NCI-H1436 treated with DMSO at 0.1 percent for 48 hours (cell line): ENCODE data around the gene GLB1L2.
"Not testable (repeated sequence)": the region's sequence is repeated elsewhere in the genome, so short reads cannot be mapped to it uniquely, and the experiment has no call there.

Experiments used
- DNase-seq: peaks from one replicate; lab custom pipeline; 2025; lab: John Stamatoyannopoulos, UW

The GLB1L2 gene, protein sequence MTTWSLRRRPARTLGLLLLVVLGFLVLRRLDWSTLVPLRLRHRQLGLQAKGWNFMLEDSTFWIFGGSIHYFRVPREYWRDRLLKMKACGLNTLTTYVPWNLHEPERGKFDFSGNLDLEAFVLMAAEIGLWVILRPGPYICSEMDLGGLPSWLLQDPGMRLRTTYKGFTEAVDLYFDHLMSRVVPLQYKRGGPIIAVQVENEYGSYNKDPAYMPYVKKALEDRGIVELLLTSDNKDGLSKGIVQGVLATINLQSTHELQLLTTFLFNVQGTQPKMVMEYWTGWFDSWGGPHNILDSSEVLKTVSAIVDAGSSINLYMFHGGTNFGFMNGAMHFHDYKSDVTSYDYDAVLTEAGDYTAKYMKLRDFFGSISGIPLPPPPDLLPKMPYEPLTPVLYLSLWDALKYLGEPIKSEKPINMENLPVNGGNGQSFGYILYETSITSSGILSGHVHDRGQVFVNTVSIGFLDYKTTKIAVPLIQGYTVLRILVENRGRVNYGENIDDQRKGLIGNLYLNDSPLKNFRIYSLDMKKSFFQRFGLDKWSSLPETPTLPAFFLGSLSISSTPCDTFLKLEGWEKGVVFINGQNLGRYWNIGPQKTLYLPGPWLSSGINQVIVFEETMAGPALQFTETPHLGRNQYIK

GRCh38 chr11:134331354-134332188 is at the start of gene GLB1L2:
GLB1L2 (plus strand) TSS chr11:134331988; CDS start chr11:134332062, 74 bp downstream.
- no peak for DNase-seq

DNA sequence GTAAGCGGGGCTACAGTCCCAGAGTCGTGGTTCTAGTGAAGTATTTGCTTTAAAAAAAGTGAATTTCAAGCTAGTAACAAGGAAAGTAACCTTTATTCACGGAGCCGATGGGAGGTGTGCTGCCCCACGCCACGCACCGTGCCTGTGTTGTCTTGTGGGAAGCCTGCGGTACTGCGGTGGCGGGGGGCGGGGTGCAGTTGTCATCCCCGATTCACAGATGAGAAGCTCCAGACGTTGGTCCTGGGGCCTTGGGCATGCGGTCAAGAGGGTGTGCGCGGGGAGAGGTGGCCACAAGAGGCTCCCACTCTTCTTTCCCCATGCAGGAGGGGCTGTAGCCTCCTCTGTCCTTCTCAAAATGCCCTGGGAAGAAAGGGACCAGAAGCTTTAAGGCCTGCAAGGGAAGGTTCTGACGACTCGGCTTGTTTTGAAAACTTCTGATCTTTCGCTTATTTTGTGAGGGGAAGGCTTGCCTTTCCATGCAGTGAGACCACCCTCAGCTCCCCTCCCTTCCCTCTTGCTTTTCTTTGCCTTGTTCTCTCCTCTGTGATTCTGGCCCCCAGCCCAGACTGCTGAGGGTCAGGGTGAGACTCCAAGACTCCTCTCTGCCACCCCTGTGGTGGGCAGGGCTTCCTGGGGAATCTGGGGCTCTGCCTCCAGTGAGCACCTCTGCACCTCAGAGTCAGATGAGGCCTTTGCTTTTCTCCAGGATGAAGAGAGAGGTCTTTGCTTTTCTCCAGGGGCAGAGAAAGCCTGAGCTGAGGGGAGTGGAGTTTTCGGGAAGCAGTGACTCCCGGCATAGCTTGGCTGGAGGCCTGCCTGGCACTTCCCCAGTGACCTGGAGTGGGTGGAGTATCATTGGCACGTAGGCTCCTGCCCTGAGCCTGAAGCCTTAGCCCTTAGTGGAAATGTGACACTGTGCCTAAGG is 49.4 kb upstream of the GLB1L2 start:
- DNase-seq: no peak

GRCh38 chr11:134283461-134284230 is 48.1 kb upstream of the GLB1L2 start:
- DNase-seq: no peak

DNA sequence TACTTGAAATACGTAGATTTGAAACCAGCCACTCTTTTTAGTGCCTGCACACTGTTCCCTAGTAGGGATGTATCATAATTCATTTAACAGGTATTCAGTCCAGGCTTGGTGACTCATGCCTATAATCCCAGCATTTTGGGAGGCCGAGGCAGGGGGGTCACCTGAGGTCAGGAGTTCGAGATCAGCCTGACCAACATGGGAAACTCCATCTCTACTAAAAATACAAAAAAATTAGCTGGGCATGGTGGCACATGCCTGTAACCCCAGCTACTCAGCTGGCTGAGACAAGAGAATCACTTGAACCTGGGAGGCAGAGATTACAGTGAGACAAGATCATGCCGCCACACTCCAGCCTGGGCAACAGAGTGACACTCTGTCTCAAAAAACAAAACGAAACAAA is 47.4 kb upstream of the GLB1L2 start:
- not testable (repeated sequence) for DNase-seq

- DNase-seq: no peak
These were observed 44.2 kb upstream of the GLB1L2 start for GRCh38 chr11:134287561-134287960.

GRCh38 chr11:134288486-134288885 is 43.3 kb upstream of the GLB1L2 start:
- DNase-seq: no peak

DNA sequence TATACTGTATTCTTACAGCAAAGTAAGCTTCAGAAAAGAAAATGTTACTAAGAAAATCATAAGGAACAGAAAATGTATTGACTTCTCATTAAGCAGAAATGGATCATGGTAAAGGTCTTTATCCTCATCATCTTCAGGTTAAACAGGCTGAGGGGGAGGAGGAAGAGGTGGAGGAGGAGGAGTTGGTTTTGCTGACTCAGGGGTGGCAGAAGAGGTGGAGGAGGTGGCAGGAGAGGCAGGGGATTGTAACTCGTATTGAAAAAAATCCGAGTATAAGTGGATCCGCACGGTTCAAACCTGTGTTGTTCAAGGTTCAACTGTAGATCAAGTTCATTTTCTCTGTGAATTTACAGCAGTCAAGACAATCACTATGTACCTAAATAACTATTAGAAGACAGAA is 42.6 kb upstream of the GLB1L2 start:
- no peak for DNase-seq

GRCh38 chr11:134289789-134290188 is 42.0 kb upstream of the GLB1L2 start:
- DNase-seq: no peak

DNA sequence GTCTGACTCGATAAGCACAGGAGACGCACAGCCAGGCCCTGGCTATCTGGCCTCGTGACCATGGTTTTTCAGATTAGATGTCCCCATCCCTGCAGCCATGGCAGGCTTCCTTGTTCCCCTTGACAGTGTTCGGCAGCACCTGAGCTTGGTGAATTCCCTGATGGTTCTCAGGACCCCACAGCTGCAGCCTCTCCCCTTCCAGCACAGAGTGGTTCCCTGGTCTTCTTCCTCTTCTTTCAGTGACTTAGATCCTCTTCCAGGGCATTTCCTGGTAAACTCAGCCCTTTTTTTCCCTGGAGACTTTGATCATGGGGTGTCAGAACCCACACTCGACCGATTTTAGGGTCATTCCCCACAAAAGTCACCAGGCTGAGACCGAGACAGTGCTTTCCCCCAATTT is 41.1 kb upstream of the GLB1L2 start:
- no peak for DNase-seq

GRCh38 chr11:134291196-134291595 is 40.6 kb upstream of the GLB1L2 start:
- DNase-seq: no peak

- no peak for DNase-seq
These were observed 39.1 kb upstream of the GLB1L2 start for GRCh38 chr11:134292661-134293060.

DNA sequence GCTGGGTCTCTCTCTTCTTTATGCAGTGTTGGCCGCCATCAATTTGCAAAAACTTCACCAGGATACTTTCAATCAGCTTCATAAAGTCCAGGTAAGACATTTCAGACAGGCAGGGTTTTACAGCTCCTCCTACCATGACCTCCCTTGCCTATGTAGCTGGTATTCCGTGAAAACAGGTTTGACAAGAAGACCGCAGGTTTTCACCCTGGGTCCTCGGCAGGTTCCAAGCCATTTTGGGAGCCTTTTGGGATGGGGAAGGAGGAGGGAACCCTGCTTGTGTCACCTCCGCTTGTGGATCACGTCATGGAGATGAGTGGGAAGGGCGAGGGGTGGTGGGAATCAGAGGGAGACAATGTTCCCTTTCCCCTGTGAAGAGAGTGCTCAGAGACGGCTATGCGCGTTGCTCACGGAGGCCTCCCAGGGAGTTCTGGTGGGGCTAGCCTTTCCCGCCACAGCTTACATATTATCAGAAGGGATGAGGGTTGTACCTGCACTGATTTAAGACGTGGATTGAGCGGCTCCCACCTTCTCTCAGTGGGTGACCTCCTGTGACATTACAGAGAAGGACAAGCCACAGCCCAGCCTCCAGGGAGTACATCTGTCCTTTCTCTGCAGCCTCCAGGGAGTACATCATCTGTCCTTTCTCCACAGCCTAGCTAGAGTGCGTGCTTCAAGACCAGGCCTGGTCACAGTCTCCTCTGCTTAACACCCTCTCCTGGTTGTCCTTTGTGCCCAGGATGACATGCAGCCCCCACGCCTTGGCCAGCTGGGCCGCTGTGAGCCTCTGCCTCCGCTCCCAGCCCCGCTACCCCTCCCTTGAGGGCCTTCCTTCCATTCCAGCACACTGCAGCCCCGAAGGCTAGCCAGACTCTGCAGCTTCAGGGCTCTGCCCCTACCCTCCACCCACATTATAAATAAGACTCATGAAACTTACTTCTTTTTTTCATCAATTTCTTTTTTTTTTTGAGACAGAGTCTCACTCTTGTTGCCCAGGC is 38.4 kb upstream of the GLB1L2 start:
- no peak for DNase-seq

DNA sequence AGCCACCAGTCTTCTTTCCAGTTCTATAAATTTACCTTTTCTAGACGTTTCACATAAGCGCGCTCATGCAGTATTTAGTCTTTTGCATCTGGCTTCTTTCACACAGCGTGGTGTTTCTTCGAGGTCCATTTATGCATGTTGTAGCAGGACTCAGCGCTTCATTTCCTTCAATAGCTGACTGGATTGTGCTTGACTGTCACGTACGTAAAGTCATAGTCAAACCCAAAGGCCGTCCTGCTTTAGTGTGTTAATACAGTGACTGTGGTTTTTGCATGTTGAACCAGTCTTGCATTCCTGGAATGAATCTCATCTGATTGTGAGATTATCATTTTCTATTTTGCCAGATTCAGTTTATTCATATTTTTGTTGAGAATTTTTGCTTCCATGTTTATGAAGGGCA is 37.1 kb upstream of the GLB1L2 start:
- DNase-seq: no peak

DNA sequence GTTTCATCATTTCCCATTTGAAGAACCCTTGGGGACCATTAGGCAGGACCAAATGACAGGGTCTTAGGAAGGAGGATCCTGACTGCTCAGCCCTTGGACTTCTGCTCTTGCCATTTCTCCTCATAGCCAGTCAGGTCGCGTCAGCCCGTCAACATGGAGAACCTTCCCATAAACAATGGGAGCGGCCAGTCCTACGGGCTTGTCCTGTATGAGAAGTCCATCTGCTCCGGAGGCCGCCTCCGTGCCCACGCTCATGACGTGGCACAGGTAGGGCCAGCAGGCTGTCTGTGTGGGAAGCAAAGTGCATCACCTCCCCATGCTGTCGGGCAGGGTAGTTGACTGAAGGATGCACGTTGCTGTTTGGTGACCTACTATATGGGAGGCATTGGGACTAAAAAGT is 19.6 kb upstream of the GLB1L2 start:
- no peak for DNase-seq

DNA sequence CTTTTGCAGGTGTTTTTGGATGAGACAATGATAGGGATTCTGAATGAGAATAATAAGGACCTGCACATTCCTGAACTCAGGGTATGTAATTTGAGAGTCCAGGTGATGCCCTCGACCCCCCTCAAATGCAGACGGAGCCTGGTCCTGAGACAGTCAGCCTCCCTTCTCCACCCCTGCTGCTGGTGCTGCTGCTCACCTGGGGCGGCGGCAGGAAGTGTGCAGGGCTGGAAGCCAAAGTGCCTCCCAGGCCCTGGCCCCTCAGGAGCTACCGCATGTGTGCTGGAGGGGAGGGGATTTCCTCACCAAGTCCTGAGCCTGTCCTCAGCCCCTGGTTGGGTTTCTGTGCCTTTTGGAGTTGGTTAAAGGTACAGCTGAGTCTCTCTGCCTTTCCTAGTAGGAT is 19.0 kb upstream of the GLB1L2 start:
- no peak for DNase-seq

DNA sequence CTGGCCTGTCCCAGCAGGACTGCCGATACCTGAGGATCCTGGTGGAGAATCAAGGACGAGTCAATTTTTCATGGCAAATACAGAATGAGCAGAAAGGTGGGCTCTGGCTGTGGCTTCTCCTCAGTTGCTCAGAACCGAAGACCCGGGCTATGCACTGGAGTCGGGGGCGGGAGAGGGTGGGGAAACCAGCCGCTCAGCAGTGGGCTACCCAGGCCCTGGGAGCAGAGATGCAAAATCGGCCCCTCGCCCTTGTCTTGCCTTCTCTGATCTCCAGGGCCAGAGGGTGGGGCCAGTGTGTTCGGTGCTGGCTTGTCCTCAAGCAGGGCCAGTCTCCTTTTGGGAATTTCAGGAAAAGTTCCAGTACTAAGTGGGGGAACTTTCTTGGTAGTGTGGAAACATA is 18.4 kb upstream of the GLB1L2 start:
- DNase-seq: no peak

DNA sequence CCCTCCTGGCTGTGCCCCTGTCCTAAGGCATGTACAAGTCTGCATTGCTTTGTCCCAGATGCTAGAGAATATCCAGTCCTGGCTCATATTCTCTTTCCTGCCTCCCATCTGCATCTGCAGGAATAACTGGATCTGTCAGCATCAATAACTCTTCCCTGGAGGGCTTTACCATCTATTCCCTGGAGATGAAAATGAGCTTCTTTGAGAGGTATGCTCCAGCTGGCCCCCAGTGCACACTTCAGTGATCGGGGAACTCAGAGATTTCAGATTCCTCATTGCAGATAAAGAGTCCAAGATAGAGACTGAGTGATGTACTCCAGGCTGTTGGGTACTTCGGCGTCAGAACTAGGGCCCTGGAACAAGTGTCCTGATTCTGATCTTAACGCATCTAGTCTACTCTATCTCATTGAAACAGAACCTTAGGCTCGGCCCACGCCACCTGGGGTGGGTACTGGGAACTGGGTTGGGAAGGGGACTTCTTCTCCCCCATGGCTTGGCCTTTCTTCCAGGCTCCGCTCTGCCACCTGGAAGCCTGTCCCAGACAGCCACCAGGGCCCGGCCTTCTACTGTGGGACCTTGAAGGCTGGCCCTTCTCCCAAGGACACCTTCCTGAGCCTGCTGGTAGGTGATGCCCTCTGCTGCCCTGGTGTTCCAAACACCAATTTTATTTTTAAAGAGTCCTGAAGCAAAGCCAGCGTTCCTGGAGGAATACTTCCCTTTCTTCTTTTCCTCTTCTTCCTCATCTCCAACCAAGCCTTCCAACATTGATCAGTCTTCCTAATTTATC is 17.8 kb upstream of the GLB1L2 start:
- no peak for DNase-seq

GRCh38 chr11:134317103-134317502 is 14.7 kb upstream of the GLB1L2 start:
- DNase-seq: no peak

GRCh38 chr11:134321373-134321772 is 10.4 kb upstream of the GLB1L2 start:
- DNase-seq: not testable (repeated sequence)
